ENCODE measurements around the gene ZDHHC9.

Gene ZDHHC9

DNA sequence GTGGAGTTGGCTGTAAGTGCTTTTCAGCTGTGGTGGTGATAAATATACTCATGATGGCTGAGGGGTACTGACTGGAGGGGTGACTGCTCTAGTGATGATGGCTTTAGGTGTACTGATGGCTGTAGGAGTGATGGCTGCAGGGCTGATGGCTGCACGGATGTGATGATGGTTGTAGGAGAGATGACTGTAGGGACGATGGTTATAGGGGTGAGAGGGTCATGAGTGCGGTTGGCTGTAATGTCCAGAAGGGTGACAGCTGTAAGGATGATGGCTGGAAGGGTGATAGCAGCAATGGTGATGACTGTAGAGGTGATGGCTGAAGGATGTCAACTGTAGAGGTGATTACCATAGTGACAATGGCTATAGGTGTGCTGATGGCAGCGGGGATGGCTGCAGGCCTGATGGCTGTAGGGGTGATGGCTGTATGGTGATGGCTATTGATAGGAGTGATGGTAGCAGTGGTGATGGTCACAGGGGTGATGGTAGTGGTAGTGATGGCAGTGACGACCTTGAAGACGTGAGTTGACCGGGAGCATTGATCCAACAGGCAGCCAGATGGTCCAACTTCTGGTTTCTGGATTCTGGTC lies 64.5 kb downstream of the ZDHHC9 start:
- TF ChIP-seq, protein P1, sequence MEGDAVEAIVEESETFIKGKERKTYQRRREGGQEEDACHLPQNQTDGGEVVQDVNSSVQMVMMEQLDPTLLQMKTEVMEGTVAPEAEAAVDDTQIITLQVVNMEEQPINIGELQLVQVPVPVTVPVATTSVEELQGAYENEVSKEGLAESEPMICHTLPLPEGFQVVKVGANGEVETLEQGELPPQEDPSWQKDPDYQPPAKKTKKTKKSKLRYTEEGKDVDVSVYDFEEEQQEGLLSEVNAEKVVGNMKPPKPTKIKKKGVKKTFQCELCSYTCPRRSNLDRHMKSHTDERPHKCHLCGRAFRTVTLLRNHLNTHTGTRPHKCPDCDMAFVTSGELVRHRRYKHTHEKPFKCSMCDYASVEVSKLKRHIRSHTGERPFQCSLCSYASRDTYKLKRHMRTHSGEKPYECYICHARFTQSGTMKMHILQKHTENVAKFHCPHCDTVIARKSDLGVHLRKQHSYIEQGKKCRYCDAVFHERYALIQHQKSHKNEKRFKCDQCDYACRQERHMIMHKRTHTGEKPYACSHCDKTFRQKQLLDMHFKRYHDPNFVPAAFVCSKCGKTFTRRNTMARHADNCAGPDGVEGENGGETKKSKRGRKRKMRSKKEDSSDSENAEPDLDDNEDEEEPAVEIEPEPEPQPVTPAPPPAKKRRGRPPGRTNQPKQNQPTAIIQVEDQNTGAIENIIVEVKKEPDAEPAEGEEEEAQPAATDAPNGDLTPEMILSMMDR (IDR thresholded peaks at IDR 0.05; ENCODE audit: extremely low read depth, missing control alignments), result no peak

DNA sequence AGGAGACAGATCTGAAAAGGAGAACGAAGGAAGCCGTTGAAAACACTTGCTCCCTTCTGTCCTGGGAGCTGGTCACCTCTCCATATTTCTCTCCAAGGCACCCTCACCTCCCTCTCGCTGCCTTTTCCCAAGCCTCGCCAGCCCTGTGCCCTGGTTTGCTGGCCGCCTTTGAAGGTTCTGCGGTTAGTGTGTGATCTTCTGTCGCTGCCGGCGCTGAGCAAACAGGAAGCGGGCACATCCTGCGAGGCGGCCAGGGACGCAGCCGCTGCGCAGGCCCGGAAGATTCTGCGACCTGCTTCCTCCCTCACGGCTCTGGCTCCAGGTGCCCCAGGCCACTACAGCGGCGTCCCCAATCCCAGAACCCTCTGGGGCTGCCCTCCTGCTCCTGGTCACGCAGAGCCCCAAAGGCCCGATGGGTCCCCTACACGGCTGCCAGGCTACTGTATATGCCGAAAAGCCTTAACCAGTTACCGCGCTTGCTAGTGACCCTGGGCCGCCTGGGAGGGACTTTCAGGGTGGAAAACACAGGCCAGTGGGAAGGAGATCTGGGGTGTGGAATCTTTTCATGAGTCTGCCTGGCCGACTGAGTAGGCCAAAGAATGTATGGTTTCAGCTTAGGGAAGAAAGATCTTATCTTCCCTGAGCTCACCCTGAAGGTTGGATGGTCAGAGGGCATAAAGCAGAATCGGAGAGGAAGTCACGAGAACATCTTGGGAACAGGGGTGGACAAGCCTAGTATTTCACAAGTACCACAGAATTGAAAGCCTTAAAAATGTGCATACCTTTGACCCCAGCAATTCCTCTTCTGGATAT lies 66.3 kb downstream of the ZDHHC9 start:
- TF ChIP-seq, protein P1 (IDR thresholded peaks at IDR 0.05; ENCODE audit: extremely low read depth, missing control alignments), result no peak
- DNase-seq (ENCODE audit: low spot score), result peak; percentile 21

More for the DNA sequence above, 64.5 kb downstream of the ZDHHC9 start:
- DNase-seq (ENCODE audit: low spot score), result no peak

DNA sequence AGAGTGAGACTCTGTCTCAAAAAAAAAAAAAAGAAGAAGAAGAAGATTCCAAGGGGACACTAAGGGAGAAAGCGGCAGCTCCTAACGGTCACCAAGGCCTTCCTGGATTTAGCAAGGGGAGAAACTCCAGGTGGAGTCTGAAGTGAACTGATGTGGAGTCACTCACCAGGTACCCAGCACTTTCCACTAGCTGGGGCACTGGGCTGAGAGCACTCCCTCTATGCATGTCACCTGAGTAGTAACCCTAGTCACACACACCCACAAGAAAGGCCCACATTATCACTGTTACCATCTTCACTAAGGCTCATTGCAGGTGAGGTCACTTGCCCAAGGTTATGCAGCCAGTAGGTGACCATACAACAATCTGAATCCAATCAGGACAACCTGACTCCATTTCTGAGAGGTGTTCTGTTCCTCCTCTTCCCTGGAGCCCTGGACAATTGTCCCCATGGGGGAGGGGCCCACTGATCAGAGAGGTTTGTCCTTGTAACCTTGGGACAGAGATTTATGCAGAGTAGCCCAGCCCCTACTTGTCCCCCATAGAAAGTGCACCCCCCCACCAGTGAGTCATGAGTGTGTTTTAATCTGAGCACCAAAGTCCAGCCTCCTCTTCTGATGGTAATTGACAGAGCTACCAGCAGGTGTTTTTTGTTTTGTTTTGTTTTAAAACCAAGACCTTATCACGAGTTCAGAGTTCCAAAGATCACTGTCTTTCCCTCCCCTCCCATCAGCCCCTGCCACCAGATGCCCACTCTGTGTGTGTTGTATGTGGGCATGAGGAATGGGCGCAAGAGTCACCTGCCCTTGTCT lies 69.8 kb downstream of the ZDHHC9 start:
- TF ChIP-seq, protein P1 (IDR thresholded peaks at IDR 0.05; ENCODE audit: extremely low read depth, missing control alignments), result no peak
- no peak for DNase-seq (ENCODE audit: low spot score)

DNA sequence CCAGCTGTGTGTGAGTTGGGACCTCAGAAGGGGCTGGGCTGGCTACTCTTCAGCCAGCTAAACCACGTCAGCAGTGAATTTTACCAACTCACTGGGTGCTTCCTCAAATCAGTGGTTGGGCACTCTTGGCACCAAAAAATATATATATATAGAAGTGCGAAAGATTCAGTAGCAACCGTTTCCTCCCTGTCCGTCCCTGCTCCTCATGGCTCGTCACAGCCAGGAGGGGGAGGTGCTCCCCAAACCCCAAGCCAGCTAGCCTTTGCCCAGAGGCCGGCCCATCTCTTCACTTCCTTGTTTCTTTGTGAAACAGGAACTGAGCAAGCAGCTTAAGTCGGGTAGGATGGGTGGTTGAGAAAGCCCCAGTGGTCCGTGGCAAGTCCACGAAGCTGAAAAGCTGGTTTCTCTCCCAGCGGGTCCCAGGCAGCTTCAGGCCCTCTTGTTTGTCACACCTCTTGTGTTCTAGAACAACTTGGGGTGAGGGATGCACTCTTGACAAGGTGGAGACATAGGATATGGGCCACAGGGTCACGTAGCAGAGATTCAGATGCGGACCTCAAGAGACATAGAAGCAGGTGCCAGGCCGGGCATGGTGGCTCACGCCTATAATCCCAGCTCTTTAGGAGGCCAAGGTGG lies 70.8 kb downstream of the ZDHHC9 start:
- TF ChIP-seq, protein P1 (IDR thresholded peaks at IDR 0.05; ENCODE audit: extremely low read depth, missing control alignments), result no peak
- DNase-seq (ENCODE audit: low spot score), result peak; percentile 44

DNA sequence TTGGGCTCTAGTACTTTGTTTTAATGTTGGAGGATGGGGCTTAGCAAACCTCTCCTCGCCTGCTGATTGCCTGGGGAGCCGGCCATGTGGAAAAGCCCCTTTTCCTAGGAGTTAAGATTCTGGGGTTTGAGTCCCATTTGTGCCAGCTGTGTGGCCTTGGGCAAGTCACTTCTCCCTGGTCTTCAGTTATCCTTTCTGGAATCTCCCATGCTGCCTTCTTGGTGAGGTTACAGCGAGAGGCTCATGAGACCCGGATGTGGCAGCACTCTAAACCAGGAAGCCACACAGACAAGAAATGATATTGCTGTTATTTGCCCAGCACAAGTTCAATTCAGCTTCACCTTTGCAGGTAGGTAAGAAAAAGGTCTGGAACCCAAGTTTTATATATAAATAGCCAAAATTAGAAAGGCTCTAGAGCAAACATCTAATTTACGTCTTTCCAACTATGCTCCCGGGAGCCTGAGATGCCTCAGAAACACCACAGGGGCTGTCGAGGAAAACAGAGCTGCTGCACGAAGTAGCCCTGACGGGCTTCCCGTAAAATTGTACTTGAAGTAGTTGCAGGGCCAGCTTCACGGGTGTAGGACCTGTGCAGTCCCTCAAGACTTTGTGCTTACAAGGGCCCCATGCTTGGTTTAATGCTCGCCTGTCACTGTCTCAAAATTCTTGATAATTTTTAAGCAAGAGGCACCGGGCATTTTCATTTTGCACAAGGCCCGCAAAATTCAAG lies 72.3 kb downstream of the ZDHHC9 start:
- DNase-seq (ENCODE audit: low spot score), result no peak
- TF ChIP-seq, protein P1 (IDR thresholded peaks at IDR 0.05; ENCODE audit: extremely low read depth, missing control alignments), result no peak

DNA sequence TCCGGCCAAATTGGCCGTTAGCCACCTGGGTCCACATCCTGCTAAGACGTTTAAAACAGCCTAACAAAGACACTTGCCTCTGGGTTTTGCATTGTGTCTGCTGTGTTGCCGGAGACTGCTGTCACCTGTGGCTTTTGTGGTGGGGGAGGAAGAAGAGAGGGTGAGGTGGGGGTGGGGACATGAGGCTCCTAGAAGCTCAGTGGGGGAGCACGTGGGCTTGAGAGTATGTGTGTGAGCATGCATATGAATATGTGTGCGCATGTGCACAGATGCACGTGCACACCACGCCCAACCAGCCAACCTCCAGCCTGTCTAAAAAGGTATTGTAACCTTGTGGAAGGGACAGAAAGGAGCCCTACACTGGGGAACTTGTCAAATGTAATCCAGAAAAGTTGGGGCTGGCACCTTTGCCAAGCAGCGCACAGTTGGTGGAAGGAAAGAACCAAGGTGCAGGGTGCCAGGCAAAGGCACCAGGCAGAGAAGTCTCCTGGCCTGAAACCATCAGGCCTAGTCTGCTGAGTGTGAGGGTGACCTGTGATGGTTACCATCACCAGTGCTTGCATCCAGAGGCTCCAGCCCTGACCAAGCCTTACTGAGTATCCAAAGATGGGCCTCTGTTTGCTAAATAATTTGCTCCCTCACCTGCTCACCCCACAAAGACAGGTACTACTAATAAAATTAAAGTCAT lies 74.1 kb downstream of the ZDHHC9 start:
- TF ChIP-seq, protein P1 (IDR thresholded peaks at IDR 0.05; ENCODE audit: extremely low read depth, missing control alignments), result no peak
- peak; percentile 53 for DNase-seq (ENCODE audit: low spot score)

All from GM20000 (cell line).